CD14-positive monocyte (primary cell): ENCODE results near the gene TMEM30A. TPM values are rescaled to one million over a fixed set of nuclear protein-coding genes. Genes with fewer than 3 reads are reported as not detected.

Experiments used
- DNase-seq, 3 donors: peaks; one replicate each; pipeline ENCODE4 v3.0.0-alpha.2; 2011 to 2022
- H2AFZ ChIP-seq: 2 replicates; pipeline ENCODE4 v1.6.0; 2012; ENCODE audit warnings: mild to moderate bottlenecking, low read depth, low read length, inconsistent platforms; ENCODE audit not compliant: insufficient read depth, poor library complexity, severe bottlenecking
- H3K27ac ChIP-seq, 2 donors: 1 replicate in 1 of 2; 2 replicates in 1 of 2; pipeline ENCODE4 v1.5.1; 2012 to 2013; ENCODE audit warnings: low read length in 2 of 2, control low read depth in 1 of 2, inconsistent platforms in 1 of 2, low read depth in 1 of 2, mild to moderate bottlenecking in 1 of 2
- H3K27me3 ChIP-seq, 2 donors: one replicate each; pipeline versions ENCODE4 v1.6.0 to v1.6.1; 2011 to 2013; ENCODE audit warnings: low read length in 2 of 2; ENCODE audit not compliant: control insufficient read depth in 2 of 2, insufficient read depth in 2 of 2
- H3K36me3 ChIP-seq, 2 donors: replicated peaks in 1 of 2; 1 replicate in 1 of 2; 2 replicates in 1 of 2; pipeline versions ENCODE4 v1.5.1 to v1.6.1; 2012 to 2013; ENCODE audit warnings: low read length in 2 of 2, control low read depth in 1 of 2, inconsistent platforms in 1 of 2, mild to moderate bottlenecking in 1 of 2; ENCODE audit not compliant: insufficient read depth in 2 of 2, control insufficient read depth in 1 of 2
- H3K4me1 ChIP-seq, 2 donors: 1 replicate in 1 of 2; 2 replicates in 1 of 2; pipeline versions ENCODE4 v1.5.1 to v1.6.1; 2012 to 2013; ENCODE audit warnings: low read length in 2 of 2, control low read depth in 1 of 2, inconsistent platforms in 1 of 2, mild to moderate bottlenecking in 1 of 2, moderate library complexity in 1 of 2; ENCODE audit not compliant: insufficient read depth in 2 of 2, control insufficient read depth in 1 of 2
- H3K4me2 ChIP-seq: replicated peaks from 2 replicates; pipeline ENCODE3; 2012; ENCODE audit warnings: low read length, moderate library complexity, mild to moderate bottlenecking; ENCODE audit not compliant: poor library complexity, severe bottlenecking; ENCODE audit errors: extremely low read depth
- H3K4me3 ChIP-seq, 3 experiments: fragments of 200-600 bp in 1 of 3; sonication (generic) in 1 of 3; replicated peaks in 1 of 3; 1 replicate in 2 of 3; 2 replicates in 1 of 3; pipeline ENCODE4 v1.5.1; 2011 to 2013; ENCODE audit warnings: low read length in 3 of 3, mild to moderate bottlenecking in 3 of 3, control low read depth in 2 of 3, low read depth in 2 of 3, inconsistent platforms in 1 of 3, moderate library complexity in 1 of 3
- H3K79me2 ChIP-seq: 2 replicates; pipeline ENCODE4 v1.6.0; 2012; ENCODE audit warnings: mild to moderate bottlenecking, control low read depth, inconsistent platforms, low read length, moderate library complexity; ENCODE audit not compliant: insufficient read depth
- H3K9ac ChIP-seq: 2 replicates; pipeline ENCODE4 v1.6.0; 2017; ENCODE audit warnings: low read length, mild to moderate bottlenecking; ENCODE audit not compliant: insufficient read depth, poor library complexity, severe bottlenecking
- H3K9me3 ChIP-seq, 2 donors: replicated peaks in 1 of 2; 1 replicate in 1 of 2; 2 replicates in 1 of 2; pipeline versions ENCODE4 v1.5.1 to v1.6.1; 2012 to 2013; ENCODE audit warnings: low read length in 2 of 2, control low read depth in 1 of 2; ENCODE audit not compliant: control insufficient read depth in 1 of 2, insufficient read depth in 1 of 2
- H4K20me1 ChIP-seq: 2 replicates; pipeline ENCODE4 v1.6.0; 2012; ENCODE audit warnings: mild to moderate bottlenecking, low read length, control low read depth, moderate library complexity; ENCODE audit not compliant: insufficient read depth
- H3K27ac Mint-ChIP-seq, 7 donors: one replicate each; pipeline ENCODE4 v1.8.0; 2020; ENCODE audit warnings: mild to moderate bottlenecking in 7 of 7, mixed read lengths in 7 of 7, moderate library complexity in 6 of 7, inconsistent platforms in 2 of 7
- H3K27me3 Mint-ChIP-seq, 3 donors: one replicate each; pipeline ENCODE4 v1.8.0; 2021 to 2022; ENCODE audit warnings: low read depth in 3 of 3, mild to moderate bottlenecking in 3 of 3, mixed read lengths in 3 of 3, moderate library complexity in 3 of 3, inconsistent platforms in 1 of 3
- H3K36me3 Mint-ChIP-seq, 2 donors: one replicate each; pipeline ENCODE4 v1.8.0; 2020; ENCODE audit warnings: mixed read lengths in 2 of 2, inconsistent platforms in 1 of 2, mild to moderate bottlenecking in 1 of 2
- H3K4me1 Mint-ChIP-seq: one replicate; pipeline ENCODE4 v1.8.0; 2020; ENCODE audit warnings: mild to moderate bottlenecking, mixed read lengths
- H3K4me3 Mint-ChIP-seq, 2 donors: one replicate each; pipeline ENCODE4 v1.8.0; 2020; ENCODE audit warnings: mild to moderate bottlenecking in 2 of 2, mixed read lengths in 2 of 2, moderate library complexity in 1 of 2
- H3K9me3 Mint-ChIP-seq, 7 donors: one replicate each; pipeline ENCODE4 v1.8.0; 2020 to 2022; ENCODE audit warnings: mixed read lengths in 7 of 7, mild to moderate bottlenecking in 6 of 7, moderate library complexity in 6 of 7, inconsistent platforms in 2 of 7
- WGBS: methylation state at CpG from one replicate; pipeline ENCODE4 v1.1.5; 2013; ENCODE audit warnings: missing lambda C conversion rate; ENCODE audit not compliant: insufficient coverage; 5-methylcytosine and 5-hydroxymethylcytosine counted together
- intact Hi-C, 2 donors: fragments of 100-400 bp; cut with micrococcal nuclease; formaldehyde crosslinking; loops; one replicate each; pipeline versions ENCODE4 v1.15.0 to v1.15.1; 2023
- polyA plus RNA-seq, 3 donors: library from polyadenylated mRNA; depleted of rRNA in 1 of 3; unstranded in 2 of 3; stranded (reverse) in 1 of 3; fragments of 300-500 nt in 2 of 3; fragments of >200 nt in 1 of 3; fragmentation: Illumina TruSeq in 2 of 3; gene quantifications; 1 replicate in 2 of 3; 2 replicates in 1 of 3; pipeline ENCODE4 v1.2.3, GENCODE V29; 2012 to 2021
- TF ChIP-seq, protein P1 (sequence below): fragments of 200-600 bp; IDR thresholded peaks from one replicate; pipeline ENCODE4 v1.8.0; 2022; ENCODE audit warnings: antibody characterized with exemption, mild to moderate bottlenecking

TMEM30A gene
- polyA plus RNA-seq, 3 donors: 12.2 to 101 (median 70.6) TPM

DNA sequence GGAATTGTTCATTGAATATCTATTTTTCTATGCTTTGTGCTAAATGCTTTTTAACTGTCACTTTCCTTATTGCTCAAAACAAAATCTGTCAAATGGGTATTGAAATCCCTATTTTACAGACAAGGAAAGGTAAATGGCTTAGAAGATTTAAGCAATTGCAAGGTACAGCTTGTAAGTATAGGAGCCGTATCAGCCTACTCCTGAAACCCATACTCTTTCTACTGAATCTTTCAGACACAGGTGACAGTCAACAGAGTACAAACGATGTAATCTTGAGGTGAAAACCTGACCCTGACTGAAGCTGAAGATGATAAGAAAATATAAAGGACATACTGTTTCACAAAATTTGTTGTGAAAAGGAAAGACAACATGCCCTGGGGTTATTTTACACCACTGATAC, 34.0 kb downstream of the TMEM30A start:
- H3K27ac Mint-ChIP-seq: no peak overlapping the region
- no peak overlapping the region for H3K4me3 Mint-ChIP-seq
- Histone ChIP-seq H4K20me1 (no peaks in the 10 kb centered on the region), H2AFZ (no peak overlapping the region), H3K9me3 (no peaks in the 10 kb centered on the region), H3K79me2 (no peaks in the 10 kb centered on the region), H3K27me3 (peaks cover 8 to 20% of the 10 kb centered on the region in 2 donors), H3K4me1 (no peaks in the 10 kb centered on the region), H3K4me2 (no peak overlapping the region), H3K36me3 (peaks cover 19 to 27% of the 10 kb centered on the region in 2 donors), H3K27ac (no peak overlapping the region), H3K9ac (no peak overlapping the region), H3K4me3 (no peak overlapping the region)
- intact Hi-C loops: no loop called here
- H3K36me3 Mint-ChIP-seq: peaks cover 19% of the 10 kb centered on the region in 2 donors
- WGBS: no CpG with 5 or more reads among the region's 2 CpGs
- H3K9me3 Mint-ChIP-seq: no peaks in the 10 kb centered on the region
- peaks cover 2 to 25% (median 23%) of the 10 kb centered on the region in 3 donors for H3K27me3 Mint-ChIP-seq
- no peak for DNase-seq
- H3K4me1 Mint-ChIP-seq: no peaks in the 10 kb centered on the region
- TF ChIP-seq, protein P1, sequence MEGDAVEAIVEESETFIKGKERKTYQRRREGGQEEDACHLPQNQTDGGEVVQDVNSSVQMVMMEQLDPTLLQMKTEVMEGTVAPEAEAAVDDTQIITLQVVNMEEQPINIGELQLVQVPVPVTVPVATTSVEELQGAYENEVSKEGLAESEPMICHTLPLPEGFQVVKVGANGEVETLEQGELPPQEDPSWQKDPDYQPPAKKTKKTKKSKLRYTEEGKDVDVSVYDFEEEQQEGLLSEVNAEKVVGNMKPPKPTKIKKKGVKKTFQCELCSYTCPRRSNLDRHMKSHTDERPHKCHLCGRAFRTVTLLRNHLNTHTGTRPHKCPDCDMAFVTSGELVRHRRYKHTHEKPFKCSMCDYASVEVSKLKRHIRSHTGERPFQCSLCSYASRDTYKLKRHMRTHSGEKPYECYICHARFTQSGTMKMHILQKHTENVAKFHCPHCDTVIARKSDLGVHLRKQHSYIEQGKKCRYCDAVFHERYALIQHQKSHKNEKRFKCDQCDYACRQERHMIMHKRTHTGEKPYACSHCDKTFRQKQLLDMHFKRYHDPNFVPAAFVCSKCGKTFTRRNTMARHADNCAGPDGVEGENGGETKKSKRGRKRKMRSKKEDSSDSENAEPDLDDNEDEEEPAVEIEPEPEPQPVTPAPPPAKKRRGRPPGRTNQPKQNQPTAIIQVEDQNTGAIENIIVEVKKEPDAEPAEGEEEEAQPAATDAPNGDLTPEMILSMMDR: no peak

DNA sequence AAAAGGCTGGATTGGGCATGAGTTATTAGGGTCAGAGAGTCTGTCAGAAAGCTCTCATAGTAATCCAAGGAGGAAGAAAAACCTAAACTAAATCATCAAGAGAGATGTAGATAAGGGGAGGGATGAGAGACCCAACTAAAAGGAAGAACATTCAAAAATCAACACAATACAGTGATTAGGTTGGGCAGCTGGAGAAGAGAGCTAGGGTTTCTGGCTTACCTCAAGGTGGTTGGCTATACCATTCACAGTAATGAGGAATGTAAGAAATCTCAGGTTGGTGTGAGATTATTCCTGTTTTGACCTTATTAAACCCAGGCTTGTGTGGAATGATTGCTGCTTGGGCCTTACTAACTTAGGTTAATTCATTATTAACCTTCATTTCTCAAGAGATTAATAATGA, 34.8 kb downstream of the TMEM30A start:
- peaks cover 13 to 20% of the 10 kb centered on the region in 2 donors for H3K36me3 ChIP-seq
- H3K4me1 Mint-ChIP-seq: peaks cover under 1% of the 10 kb centered on the region
- no peaks in the 10 kb centered on the region for H3K9me3 ChIP-seq
- no peak overlapping the region for H2AFZ ChIP-seq
- peaks cover 0 to 2% (median 0%) of the 10 kb centered on the region in 7 donors for H3K9me3 Mint-ChIP-seq
- H3K27me3 Mint-ChIP-seq: peaks cover 8 to 30% (median 23%) of the 10 kb centered on the region in 3 donors
- H3K27me3 ChIP-seq: peaks cover 8 to 22% of the 10 kb centered on the region in 2 donors
- intact Hi-C loops: loop anchor here in 1 of 2 donors (5.0 kb wide), 1 partner anchor 32 kb away; the partner anchor contains the start of gene TMEM30A
- no peak for DNase-seq
- TF ChIP-seq, protein P1: no peak
- H3K4me1 ChIP-seq: no peaks in the 10 kb centered on the region
- no peak overlapping the region for H3K4me3 Mint-ChIP-seq
- no peak overlapping the region for H3K9ac ChIP-seq
- H3K4me2 ChIP-seq: no peak overlapping the region
- H4K20me1 ChIP-seq: no peaks in the 10 kb centered on the region
- peaks cover 15% of the 10 kb centered on the region in 2 donors for H3K36me3 Mint-ChIP-seq
- H3K4me3 ChIP-seq: no peak overlapping the region
- H3K79me2 ChIP-seq: no peaks in the 10 kb centered on the region
- no peak overlapping the region for H3K27ac Mint-ChIP-seq
- no peak overlapping the region for H3K27ac ChIP-seq
